GM21515 (cell line): Measurements from ENCODE around the gene CTU1.
"Not testable (repeated sequence)": the region's sequence is repeated elsewhere in the genome, so short reads cannot be mapped to it uniquely, and the experiment has no call there.

Source experiments
- ATAC-seq: cut with Tn5 transposase; IDR thresholded peaks from one replicate; pipeline ENCODE4 v1.9.1; 2021; ENCODE audit not compliant: unreplicated experiment

The CTU1 gene

GRCh38 chr19:51108066-51108804 is at the start of gene CTU1:
CTU1 (minus strand) TSS chr19:51108409; CDS start chr19:51104569, 3,840 bp downstream.
- ATAC-seq: peak; percentile 87

- ATAC-seq: no peak
Measured at GRCh38 chr19:51157265-51157664, 49.1 kb upstream of the CTU1 start.

GRCh38 chr19:51156710-51157109 is 48.5 kb upstream of the CTU1 start:
- ATAC-seq: no peak

- ATAC-seq: no peak
Measured at GRCh38 chr19:51150627-51151026, 42.4 kb upstream of the CTU1 start.

- no peak for ATAC-seq
Measured at GRCh38 chr19:51148580-51148979, 40.4 kb upstream of the CTU1 start.

GRCh38 chr19:51147663-51148062 is 39.5 kb upstream of the CTU1 start:
- no peak for ATAC-seq

DNA sequence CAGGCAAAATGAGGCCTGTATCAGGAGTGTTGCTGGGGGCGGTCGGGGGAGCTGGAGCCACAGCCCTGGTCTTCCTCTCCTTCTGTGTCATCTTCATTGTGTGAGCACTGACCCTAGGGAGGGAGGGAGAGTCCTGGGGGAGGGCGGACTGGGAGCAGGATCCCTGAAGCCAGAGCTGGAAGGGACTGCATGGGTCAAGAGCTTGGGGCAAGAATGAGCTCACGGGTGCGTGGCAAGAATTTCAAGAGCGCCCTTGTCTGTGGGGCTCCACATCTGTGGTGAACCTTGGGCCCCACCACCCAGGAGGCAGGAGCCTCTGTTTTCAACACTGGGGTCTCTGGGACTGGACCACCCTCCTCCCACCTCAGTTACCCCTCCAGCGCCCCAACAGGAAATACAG is 38.5 kb upstream of the CTU1 start:
- no peak for ATAC-seq

GRCh38 chr19:51145916-51146493 is 37.8 kb upstream of the CTU1 start:
- ATAC-seq: no peak

DNA sequence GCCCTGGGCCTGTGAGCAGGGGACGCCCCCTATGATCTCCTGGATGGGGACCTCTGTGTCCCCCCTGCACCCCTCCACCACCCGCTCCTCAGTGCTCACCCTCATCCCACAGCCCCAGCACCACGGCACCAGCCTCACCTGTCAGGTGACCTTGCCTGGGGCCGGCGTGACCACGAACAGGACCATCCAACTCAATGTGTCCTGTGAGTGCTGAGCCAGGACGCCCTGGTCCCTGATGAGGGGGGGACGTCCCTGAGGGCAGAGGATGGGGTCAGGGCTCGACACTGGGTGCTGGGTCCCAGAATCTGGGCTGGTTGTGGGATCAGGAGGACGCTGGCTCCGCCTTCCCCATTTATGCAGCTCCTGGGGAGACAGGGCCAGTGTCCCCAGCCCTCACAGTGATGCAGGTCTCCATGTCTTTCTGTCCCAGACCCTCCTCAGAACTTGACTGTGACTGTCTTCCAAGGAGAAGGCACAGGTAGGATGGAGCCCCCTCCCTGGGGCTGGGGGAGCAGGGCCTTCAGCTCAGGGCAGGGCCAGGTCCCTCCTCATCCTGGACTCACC is 36.4 kb upstream of the CTU1 start:
- no peak for ATAC-seq

- ATAC-seq: no peak
Measured at GRCh38 chr19:51143486-51143885, 35.3 kb upstream of the CTU1 start.

- ATAC-seq: not testable (repeated sequence)
Measured at GRCh38 chr19:51142809-51143475, 34.7 kb upstream of the CTU1 start.

- no peak for ATAC-seq
Measured at GRCh38 chr19:51142119-51142518, 33.9 kb upstream of the CTU1 start, which contains the start of gene SIGLEC7. SIGLEC7 (plus strand) TSS chr19:51142301; CDS start chr19:51142370, 69 bp downstream.

- no peak for ATAC-seq
Measured at GRCh38 chr19:51141181-51141580, 33.0 kb upstream of the CTU1 start.

DNA sequence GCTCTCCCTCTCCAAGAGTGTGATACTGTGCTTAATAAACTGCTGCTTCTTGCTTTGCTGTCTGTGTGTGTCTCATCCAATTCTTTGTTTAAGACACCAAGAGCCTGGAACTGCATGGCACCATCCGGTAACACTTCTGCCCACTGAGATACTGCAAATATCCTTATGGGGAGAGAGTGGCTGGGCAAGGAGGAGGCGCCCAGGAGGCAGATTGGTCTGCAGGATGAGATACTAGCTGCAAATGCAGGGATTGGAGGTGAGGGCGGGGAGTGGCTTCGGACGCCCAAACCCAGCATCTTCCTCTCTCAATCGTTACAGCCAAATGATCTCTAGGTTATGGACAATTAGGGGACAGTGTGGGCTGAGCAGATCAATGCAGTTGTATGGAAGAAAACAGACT is 32.2 kb upstream of the CTU1 start:
- ATAC-seq: no peak

DNA sequence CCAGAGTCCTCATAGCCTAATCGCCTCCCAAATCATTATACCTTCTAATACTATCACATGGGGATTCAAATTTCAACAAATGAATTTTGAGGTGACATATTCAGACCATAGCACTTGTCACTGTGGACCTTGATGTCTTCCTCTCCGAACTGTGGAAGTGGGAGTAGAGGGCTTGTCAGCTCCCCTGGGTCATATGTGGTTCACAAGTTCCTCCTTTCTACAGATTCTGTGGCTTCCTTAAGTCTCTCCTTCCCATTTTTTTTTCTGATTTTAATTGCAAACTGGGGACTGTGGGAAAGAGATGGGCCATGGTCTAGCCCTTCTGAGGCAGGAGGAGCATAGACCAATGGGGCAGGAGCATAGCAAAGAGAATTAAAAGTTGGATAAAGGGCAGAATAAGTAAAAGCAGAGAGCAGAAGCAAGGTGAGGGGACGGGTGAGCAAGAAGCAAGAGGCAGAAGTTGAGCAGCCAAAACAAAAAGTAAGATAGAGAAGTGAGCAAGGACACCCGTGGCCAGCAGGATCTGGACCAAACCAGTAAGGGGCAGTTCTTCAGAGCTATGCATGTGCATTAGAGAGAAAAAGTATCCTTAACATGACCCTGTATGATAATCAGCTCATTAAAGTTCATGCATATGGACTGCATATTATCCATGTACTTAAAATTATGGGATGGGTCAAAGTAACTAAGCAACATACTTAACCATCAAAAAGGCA is 31.2 kb upstream of the CTU1 start:
- no peak for ATAC-seq

DNA sequence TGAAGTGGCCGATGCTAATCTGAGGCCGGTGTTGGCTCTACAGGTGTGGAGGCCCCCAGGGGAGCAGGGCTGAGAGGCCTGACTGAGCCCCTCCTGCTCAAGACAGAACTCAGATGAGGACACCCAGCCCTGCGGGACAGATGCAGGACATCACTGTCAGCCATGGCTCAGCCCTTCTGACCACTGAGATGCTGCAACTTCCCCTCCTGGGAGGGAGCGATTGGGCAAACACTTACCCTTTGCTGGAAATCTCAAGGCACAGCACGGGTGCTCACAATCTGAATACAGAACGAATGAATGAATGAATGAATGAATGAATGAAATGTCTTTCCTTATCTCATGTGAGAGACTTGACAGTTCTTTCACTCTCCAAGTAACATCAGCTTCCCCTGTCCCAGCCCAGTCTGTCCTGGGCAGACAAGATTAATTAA is 30.4 kb upstream of the CTU1 start:
- no peak for ATAC-seq

GRCh38 chr19:51137792-51138425 is 29.7 kb upstream of the CTU1 start:
- no peak for ATAC-seq

GRCh38 chr19:51136851-51137551 is 28.8 kb upstream of the CTU1 start:
- ATAC-seq: no peak

DNA sequence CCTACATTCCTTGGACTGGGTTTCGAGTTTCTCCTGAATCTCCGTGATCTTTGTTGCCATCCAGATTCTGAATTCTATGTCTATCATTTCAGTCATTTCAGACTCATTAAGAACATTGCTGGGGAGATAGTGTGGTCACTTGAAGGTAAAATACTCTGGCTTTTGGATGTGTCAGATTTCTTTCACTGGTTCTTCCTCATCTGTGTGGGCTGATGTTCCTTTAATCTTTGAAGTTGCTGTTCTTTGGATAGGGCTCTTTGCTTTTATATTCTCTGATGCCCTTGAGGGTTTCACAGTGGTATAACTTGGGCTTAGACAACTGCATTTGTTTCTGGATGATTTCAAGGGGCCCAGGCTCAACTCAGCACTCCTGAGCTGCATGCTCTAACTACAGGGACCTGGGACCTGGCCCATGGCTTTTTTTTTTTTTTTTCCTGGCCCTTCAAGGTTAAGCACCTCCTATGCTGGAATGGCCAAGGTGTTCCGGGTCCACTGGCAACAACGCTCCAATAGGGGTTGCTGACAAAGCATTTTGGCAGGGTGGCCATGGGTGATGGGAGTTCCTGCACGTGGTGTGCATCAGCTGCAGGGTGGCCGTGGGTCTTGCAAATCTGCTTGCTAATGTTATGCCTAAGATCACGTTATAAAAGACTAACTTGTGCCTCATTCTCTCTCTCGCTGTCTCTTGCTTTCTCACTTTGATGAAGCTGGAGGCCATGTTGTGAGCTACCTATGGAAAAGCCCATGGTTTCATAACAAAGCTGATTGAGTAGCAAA is 28.0 kb upstream of the CTU1 start:
- ATAC-seq: no peak
